ENCODE results near the gene BSG. TPM values are rescaled to one million over a fixed set of nuclear protein-coding genes. Genes with fewer than 3 reads are reported as not detected.

BSG gene
- total RNA-seq, 1 experiment from 2014 or later: 823 TPM

DNA sequence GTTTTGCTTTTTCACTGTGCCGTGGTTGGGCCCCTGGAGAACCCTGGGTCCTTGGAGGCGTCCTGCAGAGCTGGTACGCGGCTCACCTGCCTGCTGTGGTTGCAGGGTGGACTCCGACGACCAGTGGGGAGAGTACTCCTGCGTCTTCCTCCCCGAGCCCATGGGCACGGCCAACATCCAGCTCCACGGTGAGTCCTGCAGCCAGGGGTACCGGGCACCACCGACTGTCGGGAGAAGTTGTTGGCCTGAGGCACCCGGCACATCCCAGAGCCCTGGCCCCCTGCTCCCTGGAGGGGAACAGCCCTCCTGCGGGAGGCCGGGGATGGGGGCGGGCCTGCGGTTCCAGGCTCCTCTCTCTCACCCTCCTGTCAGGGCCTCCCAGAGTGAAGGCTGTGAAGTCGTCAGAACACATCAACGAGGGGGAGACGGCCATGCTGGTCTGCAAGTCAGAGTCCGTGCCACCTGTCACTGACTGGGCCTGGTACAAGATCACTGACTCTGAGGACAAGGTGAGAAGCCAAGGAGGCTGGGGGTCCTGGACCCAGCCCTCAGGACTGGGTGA, 8.0 kb downstream of the BSG start:
- Histone ChIP-seq H3K9me3 (ENCODE audit: insufficient read depth, low read depth) (no peaks in the 10 kb centered on the region), H3K79me2 (ENCODE audit: low read depth) (peaks cover 50% of the 10 kb centered on the region), H4K20me1 (ENCODE audit: insufficient read depth) (peaks cover 84% of the 10 kb centered on the region), H3K9me2 (ENCODE audit: insufficient read depth) (no peaks in the 10 kb centered on the region), H3K4me3 (no peak overlapping the region), H3K27ac (no peak overlapping the region), H3K27me3 (ENCODE audit: insufficient read depth, low read depth) (no peaks in the 10 kb centered on the region), H2AFZ (no peak overlapping the region), H3F3A (ENCODE audit: insufficient read depth, low read depth) (peaks cover 36% of the 10 kb centered on the region; the same call in 1 of the 2 replicates), H3K36me3 (ENCODE audit: low read depth) (no peaks in the 10 kb centered on the region; the same call in 1 of the 2 replicates), H3K4me1 (replicated peaks; ENCODE audit: insufficient read depth) (peaks cover 19% of the 10 kb centered on the region), H3K4me2 (no peak overlapping the region)
- no TSS peak for BruUV-seq (replicated peaks)
- POLR2A ChIA-PET (ENCODE audit: unreplicated experiment): no interaction called here
- DNase-seq: no peak
- CTCF ChIA-PET: no interaction called here
- intact Hi-C loops (cut with micrococcal nuclease; ENCODE audit: unreplicated experiment): no loop called here
- TF ChIP-seq EZH2 (IDR thresholded peaks at IDR 0.05; ENCODE audit: low read depth): no peak
- TF ChIP-seq, protein P1, sequence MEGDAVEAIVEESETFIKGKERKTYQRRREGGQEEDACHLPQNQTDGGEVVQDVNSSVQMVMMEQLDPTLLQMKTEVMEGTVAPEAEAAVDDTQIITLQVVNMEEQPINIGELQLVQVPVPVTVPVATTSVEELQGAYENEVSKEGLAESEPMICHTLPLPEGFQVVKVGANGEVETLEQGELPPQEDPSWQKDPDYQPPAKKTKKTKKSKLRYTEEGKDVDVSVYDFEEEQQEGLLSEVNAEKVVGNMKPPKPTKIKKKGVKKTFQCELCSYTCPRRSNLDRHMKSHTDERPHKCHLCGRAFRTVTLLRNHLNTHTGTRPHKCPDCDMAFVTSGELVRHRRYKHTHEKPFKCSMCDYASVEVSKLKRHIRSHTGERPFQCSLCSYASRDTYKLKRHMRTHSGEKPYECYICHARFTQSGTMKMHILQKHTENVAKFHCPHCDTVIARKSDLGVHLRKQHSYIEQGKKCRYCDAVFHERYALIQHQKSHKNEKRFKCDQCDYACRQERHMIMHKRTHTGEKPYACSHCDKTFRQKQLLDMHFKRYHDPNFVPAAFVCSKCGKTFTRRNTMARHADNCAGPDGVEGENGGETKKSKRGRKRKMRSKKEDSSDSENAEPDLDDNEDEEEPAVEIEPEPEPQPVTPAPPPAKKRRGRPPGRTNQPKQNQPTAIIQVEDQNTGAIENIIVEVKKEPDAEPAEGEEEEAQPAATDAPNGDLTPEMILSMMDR (conservative IDR thresholded peaks at IDR 0.05): no peak

- DNase-seq: no peak
- Histone ChIP-seq H3K79me2 (ENCODE audit: low read depth) (peaks cover 39% of the 10 kb centered on the region), H3K36me3 (ENCODE audit: low read depth) (no peaks in the 10 kb centered on the region; the same call in 1 of the 2 replicates), H3K27me3 (ENCODE audit: insufficient read depth, low read depth) (no peaks in the 10 kb centered on the region), H3K4me3 (no peak overlapping the region), H3K4me2 (no peak overlapping the region), H3K9me3 (ENCODE audit: insufficient read depth, low read depth) (no peaks in the 10 kb centered on the region), H3K9me2 (ENCODE audit: insufficient read depth) (no peaks in the 10 kb centered on the region), H3F3A (ENCODE audit: insufficient read depth, low read depth) (peaks cover 37% of the 10 kb centered on the region; the same call in 1 of the 2 replicates), H3K27ac (no peak overlapping the region), H4K20me1 (ENCODE audit: insufficient read depth) (peaks cover 73% of the 10 kb centered on the region), H3K4me1 (replicated peaks; ENCODE audit: insufficient read depth) (peaks cover 10% of the 10 kb centered on the region), H2AFZ (no peak overlapping the region)
- BruUV-seq (replicated peaks): no TSS peak
- ChIA-PET CTCF (no interaction called here), POLR2A (ENCODE audit: unreplicated experiment) (no interaction called here)
- TF ChIP-seq, protein P1 (conservative IDR thresholded peaks at IDR 0.05): no peak
- no peak for TF ChIP-seq EZH2 (IDR thresholded peaks at IDR 0.05; ENCODE audit: low read depth)
- intact Hi-C loops (cut with micrococcal nuclease; ENCODE audit: unreplicated experiment): no loop called here
These were observed 9.2 kb downstream of the BSG start for GRCh38 chr19:581399-582111.

DNA sequence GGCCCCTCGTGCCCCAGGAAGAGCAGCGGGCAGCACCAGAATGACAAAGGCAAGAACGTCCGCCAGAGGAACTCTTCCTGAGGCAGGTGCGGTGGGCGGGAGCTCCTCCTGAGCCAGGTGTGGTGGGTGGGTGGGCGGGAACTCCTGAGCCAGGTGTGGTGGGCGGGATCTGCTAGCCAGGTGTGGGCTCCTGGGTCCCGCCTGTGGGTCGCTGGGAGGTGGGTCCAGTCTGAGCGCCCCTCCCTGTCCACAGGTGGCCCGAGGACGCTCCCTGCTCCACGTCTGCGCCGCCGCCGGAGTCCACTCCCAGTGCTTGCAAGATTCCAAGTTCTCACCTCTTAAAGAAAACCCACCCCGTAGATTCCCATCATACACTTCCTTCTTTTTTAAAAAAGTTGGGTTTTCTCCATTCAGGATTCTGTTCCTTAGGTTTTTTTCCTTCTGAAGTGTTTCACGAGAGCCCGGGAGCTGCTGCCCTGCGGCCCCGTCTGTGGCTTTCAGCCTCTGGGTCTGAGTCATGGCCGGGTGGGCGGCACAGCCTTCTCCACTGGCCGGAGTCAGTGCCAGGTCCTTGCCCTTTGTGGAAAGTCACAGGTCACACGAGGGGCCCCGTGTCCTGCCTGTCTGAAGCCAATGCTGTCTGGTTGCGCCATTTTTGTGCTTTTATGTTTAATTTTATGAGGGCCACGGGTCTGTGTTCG, 10.3 kb downstream of the BSG start:
- CTCF ChIA-PET: interaction anchor here (0.5 kb wide), 1 partner anchor 371 kb away, joined by 4 read pairs; no protein-coding TSS in a partner anchor

More for the DNA sequence above, 10.3 kb downstream of the BSG start:
- no peak for TF ChIP-seq EZH2 (IDR thresholded peaks at IDR 0.05; ENCODE audit: low read depth)
- TF ChIP-seq, protein P1 (conservative IDR thresholded peaks at IDR 0.05): no peak
- H3K36me3 ChIP-seq (ENCODE audit: low read depth): no peaks in the 10 kb centered on the region; the same call in 1 of the 2 replicates
- POLR2A ChIA-PET (ENCODE audit: unreplicated experiment): interaction anchor here (0.7 kb wide), 1 partner anchor 23 kb away, joined by 4 read pairs; no protein-coding TSS in a partner anchor
- peaks cover 28% of the 10 kb centered on the region for H3K79me2 ChIP-seq (ENCODE audit: low read depth)
- BruUV-seq (replicated peaks): no TSS peak
- peaks cover 38% of the 10 kb centered on the region; the same call in 1 of the 2 replicates for H3F3A ChIP-seq (ENCODE audit: insufficient read depth, low read depth)
- H3K27ac ChIP-seq: no peak overlapping the region
- intact Hi-C loops (cut with micrococcal nuclease; ENCODE audit: unreplicated experiment): no loop called here
- H3K9me2 ChIP-seq (ENCODE audit: insufficient read depth): no peaks in the 10 kb centered on the region
- no peak overlapping the region for H2AFZ ChIP-seq
- peaks cover 62% of the 10 kb centered on the region for H4K20me1 ChIP-seq (ENCODE audit: insufficient read depth)
- H3K4me3 ChIP-seq: no peak overlapping the region
- no peak overlapping the region for H3K4me2 ChIP-seq
- no peaks in the 10 kb centered on the region for H3K4me1 ChIP-seq (replicated peaks; ENCODE audit: insufficient read depth)
- H3K27me3 ChIP-seq (ENCODE audit: insufficient read depth, low read depth): no peaks in the 10 kb centered on the region
- no peak for DNase-seq
- no peaks in the 10 kb centered on the region for H3K9me3 ChIP-seq (ENCODE audit: insufficient read depth, low read depth)
